Tibial nerve (tissue), 4 donors: ENCODE data around the gene NRXN3.

Experiments
- CTCF ChIP-seq, 5 experiments: fragments of 200-600 bp in 3 of 5; fragments of 450-650 bp in 2 of 5; sonication (generic) in 3 of 5; IDR thresholded peaks; one replicate each; pipeline ENCODE4 v1.5.1; 2016 to 2019; ENCODE audit warnings: antibody characterized with exemption in 5 of 5, mild to moderate bottlenecking in 3 of 5, moderate library complexity in 2 of 5
- EP300 ChIP-seq, 2 donors: sonication (generic); formaldehyde crosslinking; IDR thresholded peaks; one replicate each; pipeline ENCODE4 v1.6.1; 2017; ENCODE audit warnings: antibody characterized with exemption in 2 of 2, mild to moderate bottlenecking in 1 of 2
- POLR2A ChIP-seq, 2 donors: fragments of 450-650 bp; IDR thresholded peaks; one replicate each; pipeline ENCODE4 v1.6.1; 2017; ENCODE audit warnings: antibody characterized with exemption in 2 of 2, mild to moderate bottlenecking in 2 of 2, moderate library complexity in 2 of 2

- no peak for TF ChIP-seq CTCF (IDR thresholded peaks at IDR 0.05)
- no peak for TF ChIP-seq POLR2A (IDR thresholded peaks at IDR 0.05)
- TF ChIP-seq EP300 (IDR thresholded peaks at IDR 0.05): no peak
Measured at GRCh38 chr14:78657451-78657850, 487.3 kb downstream of the NRXN3 start.
